GM12878 (cell line): ENCODE measurements around the gene UXS1. TPM values are rescaled to one million over a fixed set of nuclear protein-coding genes. Genes with fewer than 3 reads are reported as not detected.

Source experiments
- ATAC-seq: fragments of 200-7000 bp; cut with Tn5 transposase; 3 replicates; pipeline ENCODE4 v1.9.1; 2020; ENCODE audit warnings: mild to moderate bottlenecking, moderate library complexity
- BruUV-seq: library from RNA; stranded (reverse); fragments of 400-500 nt; replicated peaks from 2 replicates; lab custom pipeline; 2021; lab: Mats Ljungman, UMichigan
- CTCF ChIA-PET: fragments of 300-600 bp; sonication (Branson Sonifier 250); formaldehyde crosslinking; extraction: SDS; loops from one replicate; lab custom pipeline; 2021; ENCODE audit warnings: inconsistent platforms; lab: Yijun Ruan, JAX
- POLR2A ChIA-PET: fragments of 350-600 bp; formaldehyde crosslinking; extraction: SDS; loops from one replicate; lab custom pipeline; 2021; ENCODE audit warnings: inconsistent platforms; lab: Charles Lee
- RAD21 ChIA-PET: fragments of 300-600 bp; sonication (Branson Sonifier 250); formaldehyde crosslinking; loops from one replicate; lab custom pipeline; 2023; ENCODE audit warnings: antibody characterized with exemption; ENCODE audit not compliant: unreplicated experiment; lab: Charles Lee
- SMC1A ChIA-PET: fragments of 300-600 bp; sonication (Branson Sonifier 250); formaldehyde crosslinking; loops from one replicate; lab custom pipeline; 2023; ENCODE audit not compliant: unreplicated experiment, uncharacterized antibody; lab: Charles Lee
- DNase-seq: peaks from one replicate; pipeline ENCODE4 v3.0.0-alpha.2; 2011; ENCODE audit warnings: low read depth, low spot score
- FAIRE-seq: peaks from 3 replicates; lab custom pipeline; 2011; peaks lifted over from hg19 to GRCh38; lab: Jason Lieb, UNC
- H2AFZ ChIP-seq: 2 replicates; pipeline ENCODE4 v1.6.0; 2011; ENCODE audit warnings: low read depth, low read length, control low read depth; ENCODE audit not compliant: control insufficient read depth
- H3K27ac ChIP-seq: 2 replicates; pipeline ENCODE4 v1.5.1; 2011; ENCODE audit warnings: control low read depth; ENCODE audit not compliant: control insufficient read depth, insufficient read depth
- H3K27me3 ChIP-seq, 2 experiments: replicated peaks in 1 of 2; 2 replicates each; pipeline versions ENCODE4 v1.6.0 to v1.6.1; 2011; ENCODE audit warnings: low read length in 1 of 2; ENCODE audit not compliant: control insufficient read depth in 2 of 2, insufficient read depth in 2 of 2
- H3K36me3 ChIP-seq, 2 experiments: 2 replicates each; pipeline ENCODE4 v1.5.1; 2011; ENCODE audit warnings: low read length in 1 of 2; ENCODE audit not compliant: control insufficient read depth in 2 of 2, insufficient read depth in 2 of 2
- H3K4me1 ChIP-seq: 2 replicates; pipeline ENCODE4 v1.6.1; 2011; ENCODE audit warnings: mild to moderate bottlenecking, low read length, moderate library complexity, mixed read lengths; ENCODE audit not compliant: control insufficient read depth, insufficient read depth
- H3K4me2 ChIP-seq: 2 replicates; pipeline ENCODE4 v1.6.0; 2011; ENCODE audit warnings: control low read depth; ENCODE audit not compliant: control insufficient read depth, insufficient read depth
- H3K4me3 ChIP-seq: fragments of 200-600 bp; sonication (generic); 2 replicates; pipeline ENCODE4 v1.5.1; 2016
- H3K79me2 ChIP-seq: 2 replicates; pipeline ENCODE4 v1.6.0; 2011; ENCODE audit warnings: low read length; ENCODE audit not compliant: control insufficient read depth, insufficient read depth
- H3K9ac ChIP-seq: 2 replicates; pipeline ENCODE4 v1.8.0; 2011; ENCODE audit warnings: low read length, control low read depth, mixed read lengths; ENCODE audit not compliant: control insufficient read depth, insufficient read depth
- H3K9me3 ChIP-seq: replicated peaks from 3 replicates; pipeline ENCODE4 v1.5.1; 2011; ENCODE audit warnings: mild to moderate bottlenecking, low read length; ENCODE audit not compliant: control insufficient read depth, insufficient read depth
- H4K20me1 ChIP-seq: 2 replicates; pipeline ENCODE4 v1.6.0; 2011; ENCODE audit not compliant: control insufficient read depth, insufficient read depth
- ASH2L ChIP-seq: fragments of 300-600, 200-600 bp; sonication (generic); IDR thresholded peaks from 2 replicates; pipeline ENCODE4 v1.6.1; 2017; ENCODE audit warnings: low read depth, mild to moderate bottlenecking, borderline replicate concordance
- ATF7 ChIP-seq: fragments of 450-650 bp; IDR thresholded peaks from 2 replicates; pipeline ENCODE4 v1.6.1; 2016; ENCODE audit warnings: low read depth, mild to moderate bottlenecking
- CEBPZ ChIP-seq: fragments of 150-350 bp; IDR thresholded peaks from 2 replicates; pipeline ENCODE4 v1.6.1; 2016; ENCODE audit warnings: low read depth, low read length
- IRF3 ChIP-seq: fragments of 450-650 bp; IDR thresholded peaks from 2 replicates; pipeline ENCODE4 v1.6.1; 2014; ENCODE audit warnings: mild to moderate bottlenecking
- LARP7 ChIP-seq: fragments of 450-650 bp; IDR thresholded peaks from 2 replicates; pipeline ENCODE4 v1.6.1; 2017; ENCODE audit warnings: mild to moderate bottlenecking
- SIN3A ChIP-seq: IDR thresholded peaks from 2 replicates; pipeline ENCODE4 v1.6.1; 2012; ENCODE audit warnings: low read depth, low read length, improper control_type of control experiment
- SUZ12 ChIP-seq: fragments of 200-600 bp; sonication (generic); IDR thresholded peaks from one replicate; pipeline ENCODE4 v1.6.1; 2018; ENCODE audit warnings: antibody characterized with exemption, mild to moderate bottlenecking; ENCODE audit not compliant: unreplicated experiment
- USF2 ChIP-seq: IDR thresholded peaks from 2 replicates; pipeline ENCODE4 v1.6.1; 2011; ENCODE audit warnings: low read depth, low read length, improper control_type of control experiment, borderline replicate concordance
- YY1 ChIP-seq: IDR thresholded peaks from 2 replicates; pipeline ENCODE4 v1.6.1; 2011; ENCODE audit warnings: low read depth, mild to moderate bottlenecking, low read length
- ZNF24 ChIP-seq: fragments of 450-650 bp; IDR thresholded peaks from 2 replicates; pipeline ENCODE4 v1.6.1; 2017; ENCODE audit warnings: antibody characterized with exemption, mild to moderate bottlenecking
- ZNF384 ChIP-seq: IDR thresholded peaks from 2 replicates; pipeline ENCODE4 v1.6.1; 2012; ENCODE audit warnings: low read depth, mild to moderate bottlenecking, low read length, improper control_type of control experiment, borderline replicate concordance
- ZZZ3 ChIP-seq: IDR thresholded peaks from 2 replicates; pipeline ENCODE4 v1.6.1; 2011; ENCODE audit warnings: low read depth; ENCODE audit not compliant: control insufficient read depth, insufficient read length
- WGBS: methylation state at CpG from one replicate; pipeline ENCODE4 v1.1.6; 2016; ENCODE audit warnings: low lambda C conversion rate; ENCODE audit not compliant: insufficient replicate concordance, insufficient coverage; ENCODE audit errors: missing lambda C conversion rate; 5-methylcytosine and 5-hydroxymethylcytosine counted together
- in situ Hi-C: fragments of 300-500 bp; cut with MboI; formaldehyde crosslinking; loops from 9 replicates; pipeline ENCODE4 v1.14.3; 2018; ENCODE audit warnings: mixed read lengths
- intact Hi-C: fragments of 100-400 bp; cut with micrococcal nuclease; formaldehyde crosslinking; loops from one replicate; pipeline ENCODE4 v1.14.2; 2022; ENCODE audit not compliant: unreplicated experiment
- polyA plus RNA-seq, 11 experiments: library from polyadenylated mRNA; depleted of rRNA in 4 of 11; unstranded in 6 of 11; stranded (reverse) in 5 of 11; fragments of >200 nt; fragmentation: Nextera tagmentation in 4 of 11; fragmentation: Illumina TruSeq in 1 of 11; extraction: Ambion mirVana in 4 of 11; extraction: Trizol in 1 of 11; gene quantifications; 1 replicate in 1 of 11; 2 replicates in 10 of 11; pipeline versions ENCODE4 v1.2.1 to v1.2.3, GENCODE V29; 2011 to 2016; ENCODE audit warnings: inconsistent platforms in 2 of 11, missing spikeins in 2 of 11, low read depth in 1 of 11
- total RNA-seq, 4 experiments: library from RNA; depleted of rRNA in 3 of 4; stranded (reverse); fragments of >200 nt in 3 of 4; fragmentation: Illumina TruSeq in 1 of 4; extraction: Trizol in 1 of 4; gene quantifications; 2 replicates each; pipeline versions ENCODE4 v1.2.1 to v1.2.3, GENCODE V29; 2013 to 2021

UXS1 gene
- total and polyA plus RNA-seq, 10 of the 15 experiments (the other 5 are each of a cell fraction or from before 2014, with no cell fraction given): 6.0 to 25.4 (median 24.0) TPM

GRCh38 chr2:106129150-106129549, 65.0 kb downstream of the UXS1 start:
- no peak overlapping the region for H3K4me2 ChIP-seq
- intact Hi-C loops: no loop called here
- no TSS peak for BruUV-seq
- CTCF ChIA-PET: no interaction called here
- no peak overlapping the region for H3K27ac ChIP-seq
- no peak for ATAC-seq
- H3K27me3 ChIP-seq: no peaks in the 10 kb centered on the region
- no peaks in the 10 kb centered on the region for H4K20me1 ChIP-seq
- peaks cover 0 to 7% of the 10 kb centered on the region in 2 experiments; a peak in 2 of 4 replicates for H3K36me3 ChIP-seq
- POLR2A ChIA-PET: no interaction called here
- RAD21 ChIA-PET: no interaction called here
- H3K4me1 ChIP-seq: no peaks in the 10 kb centered on the region
- TF ChIP-seq SUZ12 (no peak), LARP7 (no peak), ZZZ3 (no peak)
- TF ChIP-seq, all 136 proteins: peak for 0
- in situ Hi-C loops: no loop called here
- no peak overlapping the region for H3K9ac ChIP-seq
- FAIRE-seq (no peak), DNase-seq (no peak)
- no peak overlapping the region for H3K4me3 ChIP-seq
- no peaks in the 10 kb centered on the region for H3K79me2 ChIP-seq
- 84% methylated on average over 2 of the region's 2 CpGs for WGBS
- SMC1A ChIA-PET: no interaction called here
- no peak overlapping the region for H2AFZ ChIP-seq
- H3K9me3 ChIP-seq: no peaks in the 10 kb centered on the region

- POLR2A ChIA-PET: no interaction called here
- H2AFZ ChIP-seq: no peak overlapping the region
- no peaks in the 10 kb centered on the region for H3K79me2 ChIP-seq
- no peak for DNase-seq
- no peak for FAIRE-seq
- H3K9me3 ChIP-seq: no peaks in the 10 kb centered on the region
- in situ Hi-C loops: no loop called here
- H3K4me1 ChIP-seq: no peaks in the 10 kb centered on the region
- H3K4me3 ChIP-seq: no peak overlapping the region
- H4K20me1 ChIP-seq: no peaks in the 10 kb centered on the region
- H3K36me3 ChIP-seq: peaks cover 3 to 7% of the 10 kb centered on the region in 2 experiments; a peak in 2 of 4 replicates
- intact Hi-C loops: no loop called here
- no peaks in the 10 kb centered on the region for H3K27me3 ChIP-seq
- SMC1A ChIA-PET: interaction anchor here (1.7 kb wide), 1 partner anchor 55 kb away, joined by 3 read pairs; no protein-coding TSS in a partner anchor
- RAD21 ChIA-PET: no interaction called here
- ATAC-seq: no peak
- no peak overlapping the region for H3K9ac ChIP-seq
- BruUV-seq: no TSS peak
- CTCF ChIA-PET: no interaction called here
- H3K4me2 ChIP-seq: no peak overlapping the region
- WGBS: 87% methylated on average over 10 of the region's 10 CpGs
- H3K27ac ChIP-seq: no peak overlapping the region
- TF ChIP-seq ZNF24 (no peak), SIN3A (no peak), ASH2L (no peak), ATF7 (no peak), IRF3 (no peak), ZNF384 (no peak), USF2 (no peak), YY1 (no peak), CEBPZ (no peak)
Observed at GRCh38 chr2:106127776-106128268, 66.3 kb downstream of the UXS1 start.
